ENCODE data around the gene ZEB1. TPM values are rescaled to one million over a fixed set of nuclear protein-coding genes. Genes with fewer than 3 reads are reported as not detected.

Gene ZEB1
- total RNA-seq, 4 donors from 2014 or later: 51.7 to 67.7 (median 57.9) TPM

- H3K9me3 ChIP-seq: no peaks in the 10 kb centered on the region
- TF ChIP-seq POLR2A (IDR thresholded peaks at IDR 0.05) (no peak), CTCF (IDR thresholded peaks at IDR 0.05) (no peak)
- H3K27ac ChIP-seq: no peak overlapping the region
- intact Hi-C loops (cut with DNase I): no loop called here
- no peak overlapping the region for H3K4me3 ChIP-seq (replicated peaks in 1 of 3)
- DNase-seq: no peak
- no peaks in the 10 kb centered on the region for H3K27me3 ChIP-seq
- 94 to 97% methylated on average over 2 of the region's 2 CpGs for WGBS, 2 donors
- peaks cover 8 to 12% of the 10 kb centered on the region in 2 donors for H3K4me1 ChIP-seq
- no peaks in the 10 kb centered on the region for H3K36me3 ChIP-seq
Measured at GRCh38 chr10:31374146-31374696, 55.2 kb downstream of the ZEB1 start.

- H3K4me3 ChIP-seq (replicated peaks in 1 of 3): no peak overlapping the region
- no peaks in the 10 kb centered on the region for H3K36me3 ChIP-seq
- no peaks in the 10 kb centered on the region for H3K27me3 ChIP-seq
- 85 to 93% methylated on average over 1 of the region's 1 CpG for WGBS, 2 donors
- no peaks in the 10 kb centered on the region for H3K4me1 ChIP-seq
- H3K9me3 ChIP-seq: no peaks in the 10 kb centered on the region
- no peak for DNase-seq
- no peak for TF ChIP-seq CTCF (IDR thresholded peaks at IDR 0.05)
- no peak for TF ChIP-seq POLR2A (IDR thresholded peaks at IDR 0.05)
- no peak overlapping the region for H3K27ac ChIP-seq
- intact Hi-C loops (cut with DNase I): no loop called here
Measured at GRCh38 chr10:31381171-31381570, 62.2 kb downstream of the ZEB1 start.

- Histone ChIP-seq H3K36me3 (no peaks in the 10 kb centered on the region), H3K4me3 (replicated peaks in 1 of 3) (no peak overlapping the region), H3K4me1 (no peaks in the 10 kb centered on the region), H3K27me3 (no peaks in the 10 kb centered on the region), H3K9me3 (no peaks in the 10 kb centered on the region), H3K27ac (no peak overlapping the region)
- intact Hi-C loops (cut with DNase I): no loop called here
- DNase-seq: no peak
- TF ChIP-seq POLR2A (IDR thresholded peaks at IDR 0.05) (no peak), CTCF (IDR thresholded peaks at IDR 0.05) (no peak)
- WGBS, 2 donors: 95 to 96% methylated on average over 6 of the region's 6 CpGs
Measured at GRCh38 chr10:31381766-31382316, 62.8 kb downstream of the ZEB1 start.

GRCh38 chr10:31383810-31384588, 65.0 kb downstream of the ZEB1 start:
- no peaks in the 10 kb centered on the region for H3K4me1 ChIP-seq
- no peak overlapping the region for H3K27ac ChIP-seq
- intact Hi-C loops (cut with DNase I): no loop called here
- H3K36me3 ChIP-seq: no peaks in the 10 kb centered on the region
- TF ChIP-seq POLR2A (IDR thresholded peaks at IDR 0.05) (no peak), CTCF (IDR thresholded peaks at IDR 0.05) (no peak)
- WGBS, 2 donors: 92 to 94% methylated on average over 8 of the region's 8 CpGs
- H3K9me3 ChIP-seq: no peaks in the 10 kb centered on the region
- no peaks in the 10 kb centered on the region for H3K27me3 ChIP-seq
- DNase-seq: no peak
- H3K4me3 ChIP-seq (replicated peaks in 1 of 3): no peak overlapping the region

- no peak for DNase-seq
- Histone ChIP-seq H3K4me1 (no peaks in the 10 kb centered on the region), H3K36me3 (no peaks in the 10 kb centered on the region), H3K27ac (no peak overlapping the region), H3K4me3 (replicated peaks in 1 of 3) (no peak overlapping the region), H3K27me3 (no peaks in the 10 kb centered on the region), H3K9me3 (no peaks in the 10 kb centered on the region)
- WGBS, 2 donors: 90 to 94% methylated on average over 2 of the region's 2 CpGs
- intact Hi-C loops (cut with DNase I): no loop called here
- no peak for TF ChIP-seq CTCF (IDR thresholded peaks at IDR 0.05)
- no peak for TF ChIP-seq POLR2A (IDR thresholded peaks at IDR 0.05)
Measured at GRCh38 chr10:31384589-31384949, 65.6 kb downstream of the ZEB1 start.
